Measurements from ENCODE around the gene ZNF175.

Gene ZNF175

DNA sequence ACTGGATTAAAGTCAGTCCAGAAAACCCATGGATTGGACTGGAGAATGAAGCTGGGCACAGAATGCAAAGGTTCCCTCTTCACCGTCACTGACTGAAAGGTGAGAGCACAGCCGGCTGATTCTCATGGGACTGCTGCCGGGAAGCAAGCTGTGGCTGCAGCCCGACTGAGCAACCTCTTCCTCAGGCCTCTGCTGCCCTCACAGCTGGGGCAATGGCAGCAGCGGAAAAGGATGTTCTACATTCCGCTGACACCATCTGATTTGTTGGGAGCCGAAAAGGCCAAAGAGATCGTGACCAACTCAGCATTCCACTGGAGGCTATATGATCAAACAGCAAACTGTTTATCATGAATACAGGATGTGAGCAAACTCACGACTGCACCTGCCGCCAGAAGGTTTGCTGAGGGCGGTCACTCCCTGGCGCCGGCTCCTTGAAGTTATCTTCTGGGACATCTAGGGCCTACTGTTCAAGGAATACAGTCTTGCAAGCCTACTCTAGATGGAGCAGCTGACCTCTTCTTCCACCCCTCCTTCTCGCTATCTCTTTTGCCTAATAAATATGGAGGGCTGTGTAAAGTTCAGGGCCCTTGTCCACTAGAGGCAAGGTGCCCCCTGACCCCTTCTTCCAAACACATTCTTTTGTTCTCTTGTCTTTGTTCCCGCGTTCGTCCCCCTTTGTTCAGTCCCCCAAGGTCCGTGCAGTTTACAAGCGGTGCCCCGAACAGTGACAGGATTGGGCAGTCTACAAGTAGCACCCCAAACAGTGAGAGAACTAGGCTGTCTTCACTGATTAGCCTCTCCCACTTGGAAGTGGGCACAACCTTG is 20.0 kb upstream of the ZNF175 start:
- DNase-seq (ENCODE audit: low spot score), result no peak

GRCh38 chr19:51551673-51552432 is 19.2 kb upstream of the ZNF175 start:
- no peak for DNase-seq (ENCODE audit: low spot score)

DNA sequence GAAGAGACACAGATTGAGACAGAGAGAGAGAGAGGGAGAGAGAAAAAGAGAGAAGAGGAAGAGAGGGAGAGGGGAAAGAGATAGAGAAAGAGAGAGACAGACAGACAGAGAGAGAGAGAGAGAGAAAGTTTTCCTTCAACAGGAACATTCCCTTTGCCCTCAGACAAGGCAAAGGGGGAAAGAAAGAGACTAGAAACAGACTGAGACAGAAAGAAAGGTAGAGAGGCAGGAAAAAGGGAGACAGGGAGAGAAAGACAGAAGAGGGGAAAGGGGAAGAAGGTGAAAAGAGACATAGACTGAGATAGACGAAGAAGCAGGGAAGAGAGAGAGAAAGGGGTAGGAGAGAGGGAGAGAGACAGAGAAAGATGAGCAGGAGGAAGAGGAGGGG is 18.5 kb upstream of the ZNF175 start:
- no peak for DNase-seq (ENCODE audit: low spot score)

DNA sequence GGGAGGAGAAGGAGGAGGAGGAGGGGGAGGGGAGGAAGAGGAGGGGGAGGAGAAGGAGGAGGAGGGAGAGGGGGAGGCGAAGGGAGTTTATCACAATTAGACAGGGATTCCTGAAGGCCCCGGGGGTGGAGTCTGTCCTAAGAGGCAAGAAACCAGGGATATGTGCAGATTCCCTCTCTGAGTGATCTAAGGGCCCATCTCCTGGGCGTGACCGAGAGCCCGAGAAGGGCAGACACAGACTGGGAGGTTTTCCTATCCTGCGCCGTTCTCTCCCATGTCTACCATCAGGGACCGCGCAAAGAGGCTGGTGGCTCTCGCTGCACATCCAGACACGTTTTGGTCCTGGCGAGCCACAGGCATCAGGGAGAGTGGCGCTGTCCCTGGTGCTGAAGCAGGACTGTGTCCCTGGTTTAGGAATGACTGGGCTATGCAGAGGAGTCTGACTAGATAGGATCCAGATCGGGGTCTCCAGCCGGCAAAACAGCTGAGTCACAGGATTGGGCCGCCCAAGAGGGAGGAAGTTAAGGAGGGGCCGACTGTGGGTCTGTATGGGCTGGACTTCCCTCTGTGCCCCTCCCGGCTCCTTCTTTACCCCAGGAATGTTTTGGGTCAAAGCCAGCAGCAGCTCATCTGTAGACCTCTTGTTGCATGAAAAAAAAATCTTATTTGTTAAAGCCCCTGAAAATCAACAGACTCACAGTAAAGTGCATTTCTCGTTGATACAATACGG is 17.9 kb upstream of the ZNF175 start:
- peak; percentile 23 for DNase-seq (ENCODE audit: low spot score)

DNA sequence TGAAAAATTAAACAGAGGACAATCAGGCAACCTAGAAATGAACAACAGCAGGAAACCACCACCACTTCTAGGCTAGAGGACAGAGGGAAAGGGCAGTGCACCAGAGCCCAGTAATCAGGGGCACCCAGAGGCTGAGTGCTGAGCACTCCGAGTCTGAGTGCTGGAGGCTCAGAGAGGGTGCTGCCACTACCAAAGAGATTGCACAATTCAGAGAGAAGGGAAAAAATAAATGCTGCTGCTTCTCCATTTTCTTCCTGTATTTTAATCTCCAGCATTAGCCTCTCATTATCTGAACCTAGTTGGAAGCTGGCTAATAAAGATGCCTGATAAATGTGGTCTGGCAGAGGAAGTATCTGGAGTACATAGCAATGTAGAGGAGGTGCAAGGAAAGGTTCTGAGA is 11.8 kb upstream of the ZNF175 start:
- no peak for DNase-seq (ENCODE audit: low spot score)

- no peak for DNase-seq (ENCODE audit: low spot score)
Measured at GRCh38 chr19:51560339-51560738, 10.7 kb upstream of the ZNF175 start.

DNA sequence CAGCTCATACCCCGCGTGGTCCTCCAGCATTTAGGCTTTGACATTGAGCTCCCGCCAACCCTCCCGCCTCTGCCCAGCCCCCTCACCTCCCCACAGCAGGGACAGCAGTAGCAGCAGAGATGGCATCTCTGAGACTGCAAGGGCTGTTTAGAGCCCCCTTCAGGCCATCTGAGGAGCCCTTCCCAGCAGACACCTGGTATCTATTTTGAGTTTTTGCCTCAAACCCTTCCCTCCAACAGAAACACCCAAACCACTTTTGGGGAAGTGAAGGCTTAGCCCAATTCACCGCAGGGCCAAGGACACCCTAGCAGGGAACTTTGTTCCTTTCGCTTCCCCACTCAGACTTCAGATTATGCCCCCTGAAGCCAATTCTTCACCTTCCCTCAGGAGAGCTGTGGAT is 6.3 kb upstream of the ZNF175 start:
- DNase-seq (ENCODE audit: low spot score), result no peak

DNA sequence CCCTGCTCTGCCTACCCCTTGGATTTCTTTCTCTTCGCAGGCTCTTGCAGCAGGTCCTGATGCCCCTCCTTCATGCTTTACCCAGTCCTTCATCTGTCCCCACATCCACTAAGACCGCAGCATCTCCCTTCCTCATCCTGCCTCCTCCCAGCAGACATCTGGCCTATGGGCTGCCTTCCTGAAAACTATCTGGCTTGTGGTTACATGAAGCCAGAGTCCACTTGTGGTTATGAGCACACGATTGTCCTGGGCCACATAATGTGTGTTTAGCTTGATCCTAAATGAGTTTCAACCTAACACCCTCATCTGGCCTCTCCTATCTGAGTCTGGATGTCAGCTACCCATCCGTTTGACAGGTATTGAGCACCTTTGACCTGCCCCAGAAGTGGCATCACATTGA is 5.5 kb upstream of the ZNF175 start:
- DNase-seq (ENCODE audit: low spot score), result no peak

GRCh38 chr19:51566489-51567100 is 4.5 kb upstream of the ZNF175 start:
- no peak for DNase-seq (ENCODE audit: low spot score)

DNA sequence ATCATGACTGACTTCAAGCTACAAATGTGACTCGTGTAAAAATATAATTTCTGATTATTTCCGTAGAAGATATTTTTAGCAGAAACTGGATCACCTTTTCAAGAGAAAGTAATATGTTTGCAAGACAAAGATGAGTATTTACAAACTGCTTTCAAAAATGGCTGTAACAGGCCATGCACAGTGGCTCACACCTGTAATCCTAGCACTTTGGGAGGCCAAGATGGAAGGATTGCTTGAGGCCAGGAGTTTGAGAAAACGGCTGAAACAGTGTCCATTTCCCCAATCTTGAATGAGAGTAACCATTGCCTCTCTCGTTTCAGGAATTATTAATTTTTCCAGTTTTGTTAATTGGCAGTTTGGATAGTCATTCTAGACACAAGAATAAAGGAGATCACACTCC is 3.5 kb upstream of the ZNF175 start:
- no peak for DNase-seq (ENCODE audit: low spot score)

- DNase-seq (ENCODE audit: low spot score), result no peak
Measured at GRCh38 chr19:51568456-51568855, 2.6 kb upstream of the ZNF175 start.

DNA sequence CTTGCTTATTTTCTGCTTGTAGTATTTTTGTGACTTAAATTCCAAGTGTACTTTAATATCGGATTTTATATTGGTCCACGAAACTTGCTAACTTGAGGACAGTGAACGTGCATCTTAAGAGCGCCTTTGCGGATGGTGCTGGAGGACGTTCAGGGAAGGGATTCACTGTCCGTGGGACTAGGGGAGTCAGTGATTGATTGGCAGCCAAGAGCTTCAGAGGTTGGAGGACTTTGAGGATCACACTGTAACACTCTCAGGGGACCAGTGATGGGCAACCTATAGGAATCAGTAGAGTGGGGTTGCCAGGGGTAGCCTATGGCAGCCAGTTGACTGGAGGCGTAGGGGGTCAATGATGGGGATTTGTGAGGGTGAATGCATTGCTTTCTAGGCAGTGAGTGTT is 516 bp downstream of the ZNF175 start:
- no peak for DNase-seq (ENCODE audit: low spot score)

DNA sequence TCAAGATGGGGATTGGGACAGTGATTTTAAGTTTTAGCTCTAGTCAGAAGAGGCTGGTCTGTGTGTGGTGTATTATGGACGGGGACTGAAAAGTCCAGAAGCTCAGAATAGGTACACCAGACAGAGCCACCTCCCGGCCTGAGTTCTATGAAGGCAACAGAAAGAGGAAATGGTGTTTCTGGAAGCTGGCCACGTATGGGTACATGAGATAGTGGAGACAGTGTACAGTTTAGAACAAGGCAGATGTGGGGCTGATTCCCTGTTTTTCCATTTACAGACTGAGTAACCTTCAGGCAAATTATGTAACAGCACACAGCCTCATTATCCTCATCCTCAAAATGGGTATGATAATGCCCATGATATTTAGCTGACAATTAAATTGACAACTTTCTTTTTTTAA is 1.3 kb downstream of the ZNF175 start:
- no peak for DNase-seq (ENCODE audit: low spot score)

GRCh38 chr19:51572908-51573307 is 1.8 kb downstream of the ZNF175 start:
- no peak for DNase-seq (ENCODE audit: low spot score)

DNA sequence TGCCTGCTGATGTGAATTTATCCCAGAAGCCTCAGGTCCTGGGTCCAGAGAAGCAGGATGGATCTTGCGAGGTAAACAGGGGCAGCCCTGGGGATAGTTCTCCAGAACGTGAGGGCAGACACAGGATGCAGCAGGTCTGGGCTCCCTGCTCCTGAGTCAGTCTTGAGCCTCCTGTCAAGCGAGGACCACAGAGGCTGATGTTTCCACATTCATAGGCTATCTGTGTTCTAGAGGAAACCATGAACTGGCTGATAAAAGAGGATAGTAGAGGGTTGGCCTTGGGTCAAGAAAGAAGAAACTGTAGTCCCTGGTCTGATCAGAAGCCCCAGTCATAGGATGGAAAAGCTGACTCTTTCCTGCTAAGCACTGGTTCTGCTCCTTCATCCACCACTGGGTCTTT is 2.2 kb downstream of the ZNF175 start:
- no peak for DNase-seq (ENCODE audit: low spot score)

- peak; percentile 30 for DNase-seq (ENCODE audit: low spot score)
Measured at GRCh38 chr19:51576850-51577249, 5.8 kb downstream of the ZNF175 start.

DNA sequence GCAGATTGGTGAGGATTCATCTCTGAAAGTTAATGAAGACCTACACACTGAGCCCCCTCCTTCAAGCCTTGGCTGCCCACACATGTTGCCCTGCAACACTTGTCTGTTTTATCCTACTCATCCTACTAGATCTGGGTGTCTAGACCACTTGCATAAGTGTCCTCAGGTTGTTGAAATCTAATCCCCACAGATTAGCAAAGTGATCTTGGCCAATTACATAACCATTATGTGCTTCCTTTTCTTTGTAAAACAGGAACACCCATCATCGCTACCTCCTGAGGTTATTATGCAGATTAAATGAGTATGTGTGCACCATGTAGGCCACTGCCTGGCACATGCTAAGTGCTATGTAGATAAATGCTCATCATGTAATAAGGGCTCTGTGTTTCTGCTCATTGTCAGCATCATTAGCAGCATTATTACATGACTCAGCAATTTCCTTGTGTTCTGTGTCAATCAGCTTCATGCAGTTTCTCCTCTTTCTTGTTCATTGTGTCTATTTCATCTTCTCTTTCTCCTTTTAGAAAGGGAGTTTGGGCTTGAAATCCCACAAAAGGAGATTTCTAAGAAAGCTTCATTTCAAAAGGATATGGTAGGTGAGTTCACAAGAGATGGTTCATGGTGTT is 15.1 kb downstream of the ZNF175 start:
- no peak for DNase-seq (ENCODE audit: low spot score)

DNA sequence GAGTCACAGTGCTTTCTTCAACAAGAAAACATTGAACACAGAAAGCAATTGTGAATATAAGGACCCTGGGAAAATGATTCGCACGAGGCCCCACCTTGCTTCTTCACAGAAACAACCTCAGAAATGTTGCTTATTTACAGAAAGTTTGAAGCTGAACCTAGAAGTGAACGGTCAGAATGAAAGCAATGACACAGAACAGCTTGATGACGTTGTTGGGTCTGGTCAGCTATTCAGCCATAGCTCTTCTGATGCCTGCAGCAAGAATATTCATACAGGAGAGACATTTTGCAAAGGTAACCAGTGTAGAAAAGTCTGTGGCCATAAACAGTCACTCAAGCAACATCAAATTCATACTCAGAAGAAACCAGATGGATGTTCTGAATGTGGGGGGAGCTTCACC is 15.7 kb downstream of the ZNF175 start:
- no peak for DNase-seq (ENCODE audit: low spot score)

GRCh38 chr19:51587264-51588191 is 16.4 kb downstream of the ZNF175 start:
- DNase-seq (ENCODE audit: low spot score), result no peak

DNA sequence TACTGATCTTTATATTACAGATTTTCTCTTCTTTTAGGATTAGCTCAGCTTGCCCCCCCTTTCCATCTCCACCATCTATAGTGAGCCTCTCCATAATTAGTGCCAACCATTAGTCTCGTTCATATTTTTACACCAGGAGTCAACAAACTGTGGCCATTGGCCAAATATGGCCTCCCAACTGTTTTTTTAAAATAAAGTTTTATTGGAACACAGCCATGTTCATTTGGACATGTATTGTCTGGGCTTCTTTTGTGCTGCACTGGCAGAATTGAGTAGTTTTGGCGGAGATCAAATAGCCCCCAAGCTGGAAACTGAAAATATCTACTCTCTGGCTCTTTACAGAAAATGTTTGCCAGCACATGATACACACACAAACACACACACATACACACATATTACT is 18.4 kb downstream of the ZNF175 start:
- DNase-seq (ENCODE audit: low spot score), result no peak

GRCh38 chr19:51590441-51590840 is 19.4 kb downstream of the ZNF175 start:
- no peak for DNase-seq (ENCODE audit: low spot score)
